ENCODE data around the gene HES5. TPM values are rescaled to one million over a fixed set of nuclear protein-coding genes. Genes with fewer than 3 reads are reported as not detected.

HES5 gene
- total and polyA plus RNA-seq, 2 of the 13 experiments (the other 11 are each of a cell fraction or from before 2014, with no cell fraction given): not detected

- TF ChIP-seq ZNF747 (CRISPR knock-in tag; IDR thresholded peaks at IDR 0.05; ENCODE audit: borderline replicate concordance) (0 out of 2 replicates have a peak, but pooled peaks have one; percentile 28), GATAD2A (CRISPR knock-in tag; IDR thresholded peaks at IDR 0.05) (no peak), ZNF230 (CRISPR knock-in tag; IDR thresholded peaks at IDR 0.05) (0 out of 2 replicates have a peak, but pooled peaks have one; percentile 32), ZNF790 (CRISPR knock-in tag; IDR thresholded peaks at IDR 0.05; ENCODE audit: borderline replicate concordance) (no peak), YEATS2 (CRISPR knock-in tag; IDR thresholded peaks at IDR 0.05; ENCODE audit: borderline replicate concordance) (no peak), ZBTB25 (CRISPR knock-in tag; IDR thresholded peaks at IDR 0.05) (no peak), ZHX1 (CRISPR knock-in tag; IDR thresholded peaks at IDR 0.05; ENCODE audit: low read depth) (no peak), POLR2G (IDR thresholded peaks at IDR 0.05; ENCODE audit: low read depth, low read length) (no peak), MEIS1 (CRISPR knock-in tag; IDR thresholded peaks at IDR 0.05; ENCODE audit: borderline replicate concordance) (0 out of 2 replicates have a peak, but pooled peaks have one; percentile 22), ZFAT (CRISPR knock-in tag; conservative IDR thresholded peaks at IDR 0.05) (no peak), PHF8 (CRISPR knock-in tag; IDR thresholded peaks at IDR 0.05) (0 out of 2 replicates have a peak, but pooled peaks have one; percentile 47), EZH2 (conservative IDR thresholded peaks at IDR 0.05; ENCODE audit: low read depth, low read length) (no peak), GABPA (IDR thresholded peaks at IDR 0.05; ENCODE audit: low read depth, low read length) (no peak), GABPA (CRISPR knock-in tag; IDR thresholded peaks at IDR 0.05; ENCODE audit: low read depth) (no peak), MATR3 (CRISPR knock-in tag; IDR thresholded peaks at IDR 0.05) (no peak), SP4 (CRISPR knock-in tag; IDR thresholded peaks at IDR 0.05) (no peak), ZNF142 (CRISPR knock-in tag; IDR thresholded peaks at IDR 0.05) (no peak; the same call in 1 of the 2 replicates)
- TF ChIP-seq, protein P1, sequence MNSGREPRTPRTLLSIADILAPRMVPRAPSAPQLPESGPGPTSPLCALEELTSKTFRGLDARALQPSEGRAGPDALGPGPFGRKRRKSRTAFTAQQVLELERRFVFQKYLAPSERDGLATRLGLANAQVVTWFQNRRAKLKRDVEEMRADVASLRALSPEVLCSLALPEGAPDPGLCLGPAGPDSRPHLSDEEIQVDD (CRISPR knock-in tag; IDR thresholded peaks at IDR 0.05; ENCODE audit: borderline replicate concordance): no peak
Observed at GRCh38 chr1:2543543-2544092, 13.6 kb upstream of the HES5 start (continued).

All from HepG2 (cell line).